Muscle of leg (tissue), 11 donors: ENCODE data around the gene MRPL44. TPM values are rescaled to one million over a fixed set of nuclear protein-coding genes. Genes with fewer than 3 reads are reported as not detected.
"Not testable (repeated sequence)": the region's sequence is repeated elsewhere in the genome, so short reads cannot be mapped to it uniquely, and the experiment has no call there.

Experiments used
- DNase-seq: peaks from one replicate; pipeline ENCODE4 v3.0.0; 2013
- H3K27ac ChIP-seq: one replicate; pipeline ENCODE4 v1.5.1; 2013; ENCODE audit warnings: mild to moderate bottlenecking, low read length, control low read depth
- H3K27me3 ChIP-seq: one replicate; pipeline ENCODE4 v1.6.1; 2013; ENCODE audit warnings: low read length; ENCODE audit not compliant: control insufficient read depth, insufficient read depth
- H3K36me3 ChIP-seq: one replicate; pipeline ENCODE4 v1.6.1; 2013; ENCODE audit warnings: low read length; ENCODE audit not compliant: control insufficient read depth, insufficient read depth
- H3K4me1 ChIP-seq: one replicate; pipeline ENCODE4 v1.6.1; 2013; ENCODE audit warnings: low read length; ENCODE audit not compliant: control insufficient read depth, insufficient read depth
- H3K4me3 ChIP-seq: one replicate; pipeline ENCODE4 v1.5.1; 2013; ENCODE audit warnings: low read length, control low read depth
- H3K9me3 ChIP-seq: replicated peaks from 2 replicates; pipeline ENCODE4 v1.6.1; 2013; ENCODE audit warnings: low read depth, low read length; ENCODE audit not compliant: control insufficient read depth
- WGBS: methylation state at CpG from one replicate; pipeline ENCODE4 v1.1.5; 2013; ENCODE audit warnings: missing lambda C conversion rate; ENCODE audit not compliant: insufficient coverage; 5-methylcytosine and 5-hydroxymethylcytosine counted together
- polyA plus RNA-seq, 8 donors: library from polyadenylated mRNA; unstranded; fragments of 120-200 nt; gene quantifications; one replicate each; pipeline versions ENCODE4 v1.2.1 to v1.2.3, GENCODE V29; 2013; ENCODE audit warnings: inconsistent platforms in 1 of 8, low replicate concordance in 1 of 8; ENCODE audit not compliant: insufficient read length in 8 of 8, insufficient read depth in 1 of 8
- total RNA-seq: library from RNA; stranded (reverse); fragments of 120-200 nt; gene quantifications from one replicate; pipeline ENCODE4 v1.2.4, GENCODE V29; 2013

MRPL44 gene
- total and polyA plus RNA-seq, 9 donors, result 25.2 to 30.9 (median 26.3) TPM

DNA sequence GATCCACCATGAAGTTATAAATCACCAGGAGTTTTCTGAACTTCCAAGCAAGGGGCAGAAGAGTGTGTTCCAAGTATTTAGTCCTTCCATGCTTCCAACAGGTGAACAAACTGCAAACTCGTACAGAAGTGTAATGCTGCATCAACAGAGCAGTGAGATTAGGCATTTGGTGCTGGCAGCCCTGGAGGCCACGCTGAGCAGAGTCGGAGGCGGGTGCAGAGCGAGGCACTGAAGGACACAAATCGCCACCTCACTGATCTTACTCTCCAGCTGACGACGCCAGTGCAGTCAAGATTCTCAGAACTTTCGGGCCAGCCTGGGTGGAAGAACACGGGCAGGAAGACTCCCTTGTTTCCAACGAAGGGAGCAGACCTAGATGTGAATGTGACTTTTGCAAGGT, 42.6 kb downstream of the MRPL44 start:
- WGBS, result 91% methylated on average over 11 of the region's 11 CpGs
- no peak overlapping the region for H3K4me3 ChIP-seq
- no peak overlapping the region for H3K27ac ChIP-seq
- H3K4me1 ChIP-seq, result peaks cover 5% of the 10 kb centered on the region
- H3K36me3 ChIP-seq, result peaks cover 12% of the 10 kb centered on the region
- no peaks in the 10 kb centered on the region for H3K27me3 ChIP-seq
- no peaks in the 10 kb centered on the region for H3K9me3 ChIP-seq
- DNase-seq, result no peak

DNA sequence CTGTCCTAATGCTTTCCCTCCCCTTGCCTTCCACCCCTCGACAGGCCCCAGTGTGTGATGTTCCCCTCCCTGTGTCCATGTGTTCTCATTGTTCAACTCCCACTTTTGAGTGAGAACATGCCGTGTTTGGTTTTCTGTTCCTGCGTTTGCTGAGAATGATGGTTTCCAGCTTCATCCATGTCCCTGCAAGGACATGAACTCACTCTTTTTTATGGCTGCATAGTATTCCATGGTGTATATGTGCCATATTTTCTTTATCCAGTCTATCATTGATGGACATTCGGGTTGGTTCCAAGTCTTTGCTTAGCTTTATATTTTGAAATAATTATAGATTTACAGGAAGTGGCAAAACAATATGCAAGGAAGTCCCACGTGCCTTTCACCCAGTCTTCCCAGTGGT, 43.4 kb downstream of the MRPL44 start:
- H3K4me1 ChIP-seq, H3K9me3 ChIP-seq, DNase-seq, H3K27me3 ChIP-seq, H3K27ac ChIP-seq, H3K4me3 ChIP-seq: not testable (repeated sequence)
- 100% methylated on average over 1 of the region's 5 CpGs for WGBS
- H3K36me3 ChIP-seq, result peaks cover 12% of the 10 kb centered on the region

DNA sequence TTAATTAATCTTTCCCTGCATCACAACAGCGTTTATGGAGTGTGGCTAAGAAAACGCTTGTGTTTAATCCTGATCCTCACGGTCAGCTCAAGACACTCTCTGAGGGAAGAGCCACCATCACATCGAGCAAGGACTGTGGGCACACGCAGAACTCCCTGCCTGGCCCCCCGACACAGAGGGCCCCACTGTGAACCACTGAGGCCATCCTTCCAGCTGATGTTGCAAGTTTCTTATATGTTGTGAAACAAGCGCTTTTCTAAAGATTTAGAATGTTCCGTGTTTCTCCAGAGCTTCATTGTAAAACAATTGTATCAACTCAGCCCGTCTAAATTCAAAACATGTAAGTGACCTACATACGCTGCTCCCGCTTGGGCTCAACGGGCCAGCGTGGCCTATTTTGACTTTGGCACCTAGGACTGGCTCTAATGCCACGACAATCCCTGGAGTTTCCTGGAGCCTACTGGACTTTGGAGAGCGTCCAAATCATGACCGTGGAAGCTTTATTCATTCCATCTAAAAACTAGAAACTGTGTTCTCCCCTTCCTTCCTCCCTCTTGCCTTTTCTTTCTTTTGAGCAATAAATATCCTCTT, 46.9 kb downstream of the MRPL44 start:
- H3K4me1 ChIP-seq, result peaks cover 9% of the 10 kb centered on the region
- H3K27me3 ChIP-seq, result no peaks in the 10 kb centered on the region
- WGBS, result 64% methylated on average over 11 of the region's 16 CpGs
- peak; percentile 38 for DNase-seq
- no peaks in the 10 kb centered on the region for H3K9me3 ChIP-seq
- H3K36me3 ChIP-seq, result peaks cover 9% of the 10 kb centered on the region
- no peak overlapping the region for H3K4me3 ChIP-seq
- no peak overlapping the region for H3K27ac ChIP-seq

DNA sequence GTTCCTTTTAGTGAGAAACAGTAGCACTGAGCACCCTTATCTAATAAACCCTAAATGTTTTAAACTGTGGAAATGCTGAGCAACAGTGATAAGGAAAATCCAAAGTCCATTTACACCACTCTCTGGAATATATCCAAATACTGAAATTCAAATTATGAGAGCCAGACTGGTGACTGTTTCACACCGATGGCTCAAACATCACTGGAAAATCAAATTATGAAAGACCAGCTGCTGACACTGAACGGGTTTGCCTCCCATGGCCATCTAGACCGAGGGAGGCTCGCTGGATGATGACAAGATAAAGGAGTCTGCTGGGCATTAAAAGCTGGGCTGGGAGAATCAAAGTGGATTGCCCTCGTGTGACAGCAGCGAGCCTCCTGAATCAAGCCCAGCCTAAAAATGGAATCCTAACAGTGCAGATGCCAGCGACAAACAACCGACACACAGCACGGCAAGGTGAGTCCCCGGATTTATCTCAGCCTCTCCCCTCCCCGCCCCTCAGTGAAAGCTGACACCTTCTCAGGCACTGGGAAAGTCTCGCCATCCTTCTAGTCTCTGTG, 51.5 kb downstream of the MRPL44 start:
- peak; percentile 37 for DNase-seq
- no peaks in the 10 kb centered on the region for H3K9me3 ChIP-seq
- H3K27ac ChIP-seq, result no peak overlapping the region
- no peak overlapping the region for H3K4me3 ChIP-seq
- H3K4me1 ChIP-seq, result peaks cover 9% of the 10 kb centered on the region
- H3K27me3 ChIP-seq, result no peaks in the 10 kb centered on the region
- H3K36me3 ChIP-seq, result no peaks in the 10 kb centered on the region
- 39% methylated on average over 11 of the region's 12 CpGs for WGBS

DNA sequence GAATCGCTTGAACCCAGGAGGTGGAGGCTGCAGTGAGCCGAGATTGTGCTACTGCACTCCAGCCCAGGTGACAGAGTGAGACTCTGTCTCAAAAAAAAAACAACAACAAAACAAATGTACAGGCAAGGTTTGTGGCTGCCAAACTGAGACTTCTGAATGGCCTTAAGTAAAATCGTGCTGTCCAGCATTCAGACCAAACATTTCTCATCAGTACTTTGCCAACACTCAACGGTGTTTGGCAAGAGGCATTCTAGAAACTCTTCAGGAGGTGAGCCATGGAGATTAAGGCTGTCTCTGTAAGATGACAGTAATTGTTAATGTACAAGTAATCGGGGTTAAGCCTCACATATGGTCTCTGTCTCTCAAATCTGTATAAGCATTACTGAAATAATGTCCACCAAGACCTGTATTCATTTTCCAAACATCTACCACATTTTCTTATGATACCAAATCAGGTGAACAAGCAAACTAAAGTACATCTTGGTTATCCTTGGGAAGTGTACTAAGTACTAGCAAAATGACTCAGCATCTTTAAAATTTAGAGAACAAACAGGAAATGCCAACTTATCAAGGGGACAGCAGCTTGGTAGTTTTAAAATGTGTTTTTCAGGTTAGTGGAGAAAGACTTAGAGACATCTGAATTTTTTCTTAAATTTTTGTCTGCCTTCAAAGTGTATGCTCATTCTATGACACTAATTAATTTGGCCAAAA, 52.5 kb downstream of the MRPL44 start:
- no peaks in the 10 kb centered on the region for H3K9me3 ChIP-seq
- no peaks in the 10 kb centered on the region for H3K36me3 ChIP-seq
- H3K4me1 ChIP-seq, result peaks cover 4% of the 10 kb centered on the region
- H3K27me3 ChIP-seq, result no peaks in the 10 kb centered on the region
- no peak for DNase-seq
- no peak overlapping the region for H3K27ac ChIP-seq
- no peak overlapping the region for H3K4me3 ChIP-seq
- WGBS, result no CpG with 5 or more reads among the region's 5 CpGs

DNA sequence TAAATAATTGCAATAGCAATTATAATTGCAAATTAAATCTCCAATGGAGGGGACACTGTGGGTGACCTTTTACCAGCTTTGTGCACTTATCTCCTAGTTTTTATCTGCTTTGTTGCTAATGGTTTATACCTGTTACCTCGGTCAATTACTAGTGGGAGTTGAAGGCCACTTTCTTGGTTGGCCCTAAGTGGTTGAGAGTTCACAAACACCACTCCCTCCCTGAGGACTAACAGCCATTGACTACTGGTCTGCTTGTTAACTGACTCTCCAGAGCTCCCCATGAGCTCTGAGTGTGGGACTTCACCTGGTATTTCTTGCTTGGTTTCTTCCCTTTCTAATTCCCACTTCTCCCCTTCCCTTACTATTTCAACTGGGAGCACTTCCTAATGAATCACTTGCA, 54.6 kb downstream of the MRPL44 start:
- no peaks in the 10 kb centered on the region for H3K9me3 ChIP-seq
- peaks cover 4% of the 10 kb centered on the region for H3K4me1 ChIP-seq
- no peaks in the 10 kb centered on the region for H3K36me3 ChIP-seq
- no peak overlapping the region for H3K4me3 ChIP-seq
- H3K27ac ChIP-seq, result no peak overlapping the region
- DNase-seq, result no peak
- WGBS, result no CpG with 5 or more reads among the region's 1 CpG
- H3K27me3 ChIP-seq, result no peaks in the 10 kb centered on the region

DNA sequence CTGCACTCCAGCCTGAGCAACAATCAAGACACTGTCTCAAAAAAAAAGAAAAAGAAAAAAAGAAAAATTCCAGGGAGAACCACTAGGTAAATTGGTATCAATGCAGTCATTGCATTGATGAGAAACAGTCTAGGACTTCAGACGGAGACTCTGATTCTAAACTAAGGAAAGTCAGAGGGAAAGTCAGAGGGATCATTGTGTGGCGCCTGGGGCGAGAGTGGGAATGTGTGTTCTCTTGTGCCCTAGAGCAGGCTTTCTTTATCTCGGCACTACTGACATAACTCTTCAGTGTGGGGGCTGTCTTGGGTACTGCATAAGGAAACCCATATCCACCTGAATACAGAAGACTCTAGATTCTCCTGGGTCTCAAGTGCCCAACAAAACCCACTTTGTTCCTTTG, 57.1 kb downstream of the MRPL44 start:
- no peak overlapping the region for H3K4me3 ChIP-seq
- 75% methylated on average over 1 of the region's 4 CpGs for WGBS
- no peaks in the 10 kb centered on the region for H3K27me3 ChIP-seq
- H3K36me3 ChIP-seq, result no peaks in the 10 kb centered on the region
- H3K9me3 ChIP-seq, result no peaks in the 10 kb centered on the region
- no peaks in the 10 kb centered on the region for H3K4me1 ChIP-seq
- DNase-seq, result no peak
- H3K27ac ChIP-seq, result no peak overlapping the region

DNA sequence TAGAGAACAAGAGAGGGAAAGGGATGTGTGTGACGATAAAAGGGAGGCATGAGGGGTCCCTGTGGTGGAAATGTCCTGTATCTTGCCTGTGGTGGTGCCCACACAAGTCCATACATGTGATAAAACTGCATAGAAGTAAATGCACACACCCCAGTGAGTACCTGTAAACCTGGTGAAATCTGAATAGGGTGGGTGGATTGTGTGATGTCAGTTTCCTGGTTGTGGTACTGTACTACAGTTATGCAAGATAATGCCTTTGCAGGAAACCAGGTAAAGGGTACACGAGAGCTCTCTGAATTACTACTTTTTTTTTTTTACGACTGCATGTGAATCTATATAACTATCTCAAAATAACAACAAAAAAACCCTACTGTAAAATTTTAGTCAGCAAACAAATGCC, 59.7 kb downstream of the MRPL44 start:
- Histone ChIP-seq H3K4me3 (no peak overlapping the region), H3K36me3 (no peaks in the 10 kb centered on the region), H3K27me3 (no peaks in the 10 kb centered on the region), H3K27ac (no peak overlapping the region), H3K9me3 (no peaks in the 10 kb centered on the region), H3K4me1 (no peaks in the 10 kb centered on the region)
- 60% methylated on average over 1 of the region's 3 CpGs for WGBS
- no peak for DNase-seq

Other genes starting within 250 kb of the MRPL44 start
- 0.31 TPM for gene AP1S3, start 119.9 kb upstream of the MRPL44 start, total RNA-seq
- 1 to 10 TPM in 1 of 8 donors, under 1 TPM in 7; 0.35 to 1.0 (median 0.82) TPM for gene AP1S3, start 119.9 kb upstream of the MRPL44 start, polyA plus RNA-seq
- 39.5 TPM for gene WDFY1, start 12.1 kb upstream of the MRPL44 start, total RNA-seq
- gene WDFY1, start 12.1 kb upstream of the MRPL44 start, polyA plus RNA-seq, result 10 to 100 TPM; 24.7 to 35.1 (median 27.3) TPM
- 59.6 TPM for gene SERPINE2, start 81.8 kb downstream of the MRPL44 start, total RNA-seq
- 100 to 1,000 TPM in 7 of 8 donors, 10 to 100 TPM in 1; 90.7 to 136 (median 122) TPM for gene SERPINE2, start 81.8 kb downstream of the MRPL44 start, polyA plus RNA-seq